C4-2B (cell line): Measurements from ENCODE around the gene ZNF19.

Experiments used
- CTCF ChIP-seq: fragments of 450-650 bp; conservative IDR thresholded peaks from 2 replicates; pipeline ENCODE4 v1.5.1; 2017; ENCODE audit warnings: mild to moderate bottlenecking
- ZFX ChIP-seq: fragments of 450-650 bp; IDR thresholded peaks from 2 replicates; pipeline ENCODE4 v1.6.1; 2017

GRCh38 chr16:71526111-71526631 is 37.0 kb upstream of the ZNF19 start, which contains the start of gene CHST4:
- TF ChIP-seq CTCF (no peak), ZFX (no peak)
